Left ventricle myocardium inferior (tissue), 1 donor: ENCODE results near the gene RABL3. TPM values are rescaled to one million over a fixed set of nuclear protein-coding genes. Genes with fewer than 3 reads are reported as not detected.
"Not testable (repeated sequence)": the region's sequence is repeated elsewhere in the genome, so short reads cannot be mapped to it uniquely, and the experiment has no call there.

Experiments
- DNase-seq: peaks from one replicate; pipeline ENCODE4 v3.0.0-alpha.2; 2020
- H3K27ac ChIP-seq: fragments of 200-600 bp; replicated peaks from 2 replicates; pipeline ENCODE4 v1.8.0; 2021
- H3K27me3 ChIP-seq: fragments of 200-600 bp; 2 replicates; pipeline ENCODE4 v1.8.0; 2021; ENCODE audit warnings: low read depth
- H3K36me3 ChIP-seq: fragments of 200-600 bp; 2 replicates; pipeline ENCODE4 v1.8.0; 2021
- H3K4me1 ChIP-seq: fragments of 200-600 bp; 2 replicates; pipeline ENCODE4 v1.8.0; 2021
- H3K4me3 ChIP-seq: fragments of 200-600 bp; 2 replicates; pipeline ENCODE4 v1.8.0; 2021; ENCODE audit warnings: mild to moderate bottlenecking, moderate library complexity
- H3K9me3 ChIP-seq: fragments of 200-600 bp; replicated peaks from 2 replicates; pipeline ENCODE4 v1.8.0; 2021
- intact Hi-C: fragments of 100-400 bp; cut with micrococcal nuclease; formaldehyde crosslinking; loops from one replicate; pipeline ENCODE4 v1.11.0; 2022
- total RNA-seq: library from RNA; stranded (reverse); fragmentation: NEBNext Ultra II Directional; extraction: Animal tissue kit (Norgen Biotek cat#: 25700); gene quantifications from one replicate; pipeline ENCODE4 v1.2.1, GENCODE V29; 2021
- TF ChIP-seq, protein P1 (sequence below): fragments of 200-600 bp; IDR thresholded peaks from 2 replicates; pipeline ENCODE4 v1.8.0; 2021; ENCODE audit warnings: antibody characterized with exemption, mild to moderate bottlenecking, borderline replicate concordance
- donor health status: DM: no; HTN: yes; CAD: no; lungs with severe emphysema.

Gene RABL3
- total RNA-seq, 1 donor from 2014 or later: 19.7 TPM

DNA sequence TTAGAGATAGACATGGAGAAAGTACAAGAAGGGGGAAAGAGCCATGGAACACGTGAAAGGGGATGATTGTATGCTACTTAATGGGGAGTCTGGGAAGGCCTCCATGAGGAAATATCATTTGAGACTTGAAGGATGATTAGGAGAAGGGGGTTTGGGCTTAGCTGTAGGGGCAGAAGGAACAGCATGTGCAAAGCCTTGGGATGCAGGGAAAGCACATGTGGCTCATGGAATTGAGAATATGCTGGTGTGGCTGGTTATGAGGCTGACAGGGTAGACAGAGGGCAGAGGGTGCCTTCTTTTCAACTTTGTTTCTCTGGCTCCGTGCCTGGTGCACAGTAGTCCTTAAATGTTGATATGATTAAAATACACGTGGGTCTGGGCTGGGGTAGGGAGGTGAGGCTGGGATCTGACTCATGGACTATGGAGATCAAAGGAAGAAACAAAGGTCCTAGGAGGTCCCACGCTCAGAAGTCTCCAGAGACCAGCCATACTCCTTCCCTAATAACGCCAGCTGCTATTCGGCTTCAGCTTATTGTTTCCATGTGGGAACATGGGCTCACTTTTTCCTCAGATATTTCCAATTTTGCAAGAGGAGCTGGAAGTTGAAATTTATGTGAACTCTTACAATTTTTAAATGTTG lies 1.4 kb upstream of the RABL3 start:
- Histone ChIP-seq H3K4me3 (peak overlapping the region; percentile 85), H3K36me3 (peaks cover 2% of the 10 kb centered on the region), H3K27ac (peak overlapping the region; percentile 97), H3K27me3 (no peaks in the 10 kb centered on the region), H3K9me3 (peaks cover 4% of the 10 kb centered on the region), H3K4me1 (peaks cover 36% of the 10 kb centered on the region)
- no peak for DNase-seq
- TF ChIP-seq, protein P1, sequence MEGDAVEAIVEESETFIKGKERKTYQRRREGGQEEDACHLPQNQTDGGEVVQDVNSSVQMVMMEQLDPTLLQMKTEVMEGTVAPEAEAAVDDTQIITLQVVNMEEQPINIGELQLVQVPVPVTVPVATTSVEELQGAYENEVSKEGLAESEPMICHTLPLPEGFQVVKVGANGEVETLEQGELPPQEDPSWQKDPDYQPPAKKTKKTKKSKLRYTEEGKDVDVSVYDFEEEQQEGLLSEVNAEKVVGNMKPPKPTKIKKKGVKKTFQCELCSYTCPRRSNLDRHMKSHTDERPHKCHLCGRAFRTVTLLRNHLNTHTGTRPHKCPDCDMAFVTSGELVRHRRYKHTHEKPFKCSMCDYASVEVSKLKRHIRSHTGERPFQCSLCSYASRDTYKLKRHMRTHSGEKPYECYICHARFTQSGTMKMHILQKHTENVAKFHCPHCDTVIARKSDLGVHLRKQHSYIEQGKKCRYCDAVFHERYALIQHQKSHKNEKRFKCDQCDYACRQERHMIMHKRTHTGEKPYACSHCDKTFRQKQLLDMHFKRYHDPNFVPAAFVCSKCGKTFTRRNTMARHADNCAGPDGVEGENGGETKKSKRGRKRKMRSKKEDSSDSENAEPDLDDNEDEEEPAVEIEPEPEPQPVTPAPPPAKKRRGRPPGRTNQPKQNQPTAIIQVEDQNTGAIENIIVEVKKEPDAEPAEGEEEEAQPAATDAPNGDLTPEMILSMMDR: no peak
- intact Hi-C loops: no loop called here

DNA sequence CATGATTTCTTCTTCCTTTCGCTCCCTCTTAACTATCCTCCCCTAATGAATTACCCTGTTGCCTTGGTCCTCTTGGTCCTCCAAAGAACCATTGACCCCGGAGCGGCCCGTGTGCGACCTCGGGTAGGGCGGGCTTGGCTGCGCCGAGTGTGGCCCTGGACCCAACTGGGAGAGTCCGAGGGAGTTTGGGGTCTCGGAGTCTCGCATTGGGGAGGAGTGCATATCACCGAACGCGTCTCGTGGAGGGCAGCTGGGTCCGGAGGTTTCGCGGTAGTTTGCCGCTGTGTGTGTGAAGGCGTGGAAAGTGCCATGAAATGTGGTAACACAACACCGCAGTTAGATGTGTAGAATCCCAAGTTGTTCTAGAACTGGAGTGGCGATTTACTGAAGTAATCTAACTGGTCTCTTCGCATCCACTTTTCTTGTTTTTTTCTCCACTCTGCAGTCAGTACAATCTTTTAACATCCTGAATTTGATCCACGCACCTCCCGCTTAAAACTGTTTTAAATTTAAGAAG lies 591 bp upstream of the RABL3 start:
- Histone ChIP-seq H3K4me1 (peaks cover 36% of the 10 kb centered on the region), H3K36me3 (peaks cover 10% of the 10 kb centered on the region), H3K27me3 (no peaks in the 10 kb centered on the region), H3K27ac (peak overlapping the region; percentile 97), H3K9me3 (peaks cover 4% of the 10 kb centered on the region), H3K4me3 (peak overlapping the region; percentile 85)
- intact Hi-C loops: no loop called here
- no peak for DNase-seq
- TF ChIP-seq, protein P1: no peak

DNA sequence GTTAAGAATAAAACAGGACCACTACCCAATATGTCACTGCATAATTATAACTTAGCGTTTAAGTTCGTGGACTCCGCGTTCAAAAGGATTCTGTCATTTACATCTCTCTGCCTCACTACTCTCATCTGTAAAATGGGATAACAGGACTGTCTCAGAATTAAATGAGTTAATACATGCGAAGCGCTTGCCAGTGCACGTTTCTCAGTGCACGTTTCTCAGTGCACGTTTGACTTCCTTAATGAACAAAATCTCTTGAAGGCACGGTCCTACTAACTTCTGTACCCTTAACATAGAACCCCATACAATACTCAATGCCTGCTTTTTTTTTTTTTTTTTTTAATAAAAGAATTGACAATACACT lies 499 bp downstream of the RABL3 start:
- Histone ChIP-seq H3K36me3 (peaks cover 17% of the 10 kb centered on the region), H3K4me1 (peaks cover 36% of the 10 kb centered on the region), H3K9me3 (no peaks in the 10 kb centered on the region), H3K4me3 (peak overlapping the region; percentile 85), H3K27me3 (no peaks in the 10 kb centered on the region), H3K27ac (peak overlapping the region; percentile 97)
- no peak for DNase-seq
- intact Hi-C loops: no loop called here
- TF ChIP-seq, protein P1: no peak

DNA sequence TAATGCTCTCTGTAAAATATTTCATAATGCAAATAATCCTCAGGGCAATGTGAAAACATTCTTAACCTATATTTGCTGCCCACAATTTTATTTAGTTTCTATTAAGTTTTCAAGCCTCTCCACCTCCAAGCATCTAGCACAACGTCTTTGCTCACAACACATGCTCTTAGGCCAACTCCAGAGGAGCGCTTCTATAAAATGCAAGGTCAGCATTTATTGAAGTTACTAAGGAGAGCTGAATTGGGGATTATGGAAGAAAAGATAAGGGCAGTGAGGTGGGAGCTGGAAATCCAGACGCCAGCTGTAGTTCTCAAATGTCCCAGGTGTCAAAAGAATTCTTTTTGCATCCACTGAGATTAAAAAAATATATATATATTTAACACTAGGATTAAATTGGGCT lies 996 bp downstream of the RABL3 start:
- H3K4me1 ChIP-seq: peaks cover 36% of the 10 kb centered on the region
- no peaks in the 10 kb centered on the region for H3K9me3 ChIP-seq
- H3K27ac ChIP-seq: peak overlapping the region; percentile 97
- TF ChIP-seq, protein P1: no peak
- peaks cover 17% of the 10 kb centered on the region for H3K36me3 ChIP-seq
- no peak for DNase-seq
- H3K4me3 ChIP-seq: peak overlapping the region; percentile 85
- intact Hi-C loops: no loop called here
- H3K27me3 ChIP-seq: no peaks in the 10 kb centered on the region

DNA sequence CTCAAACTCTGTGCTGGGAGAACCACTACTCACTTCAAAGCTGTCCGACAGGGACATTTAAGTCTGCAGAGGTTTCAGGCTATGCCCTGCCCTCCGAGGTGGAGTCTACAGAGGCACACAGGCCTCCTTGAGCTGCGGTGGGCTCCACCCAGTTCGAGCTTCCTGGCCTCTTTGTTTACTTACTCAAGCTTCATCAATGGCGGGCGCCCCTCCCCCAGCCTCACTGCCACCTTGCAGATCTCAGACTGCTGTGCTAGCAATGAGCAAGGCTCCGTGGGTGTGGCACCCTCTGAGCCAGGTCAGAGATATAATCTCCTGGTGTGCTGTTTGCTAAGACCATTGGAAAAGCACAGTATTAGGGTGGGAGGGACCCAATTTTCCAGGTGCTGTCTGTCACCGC lies 4.3 kb downstream of the RABL3 start:
- peaks cover 16% of the 10 kb centered on the region for H3K9me3 ChIP-seq
- H3K4me3 ChIP-seq, H3K27me3 ChIP-seq, H3K27ac ChIP-seq, DNase-seq, intact Hi-C loops: not testable (repeated sequence)
- peaks cover 17% of the 10 kb centered on the region for H3K36me3 ChIP-seq
- H3K4me1 ChIP-seq: peaks cover 12% of the 10 kb centered on the region
